Coronary artery (tissue), 2 donors: ENCODE data around the gene RTBDN.

Experiments
- DNase-seq: peaks from one replicate; pipeline ENCODE4 v3.0.0-alpha.2; 2017; ENCODE audit warnings: low spot score
- H3K27ac ChIP-seq, 2 donors: fragments of 200-600 bp; sonication (generic); one replicate each; pipeline ENCODE4 v1.5.1; 2016 to 2019
- H3K4me3 ChIP-seq: fragments of 200-600 bp; sonication (generic); 2 replicates; pipeline ENCODE4 v1.5.1; 2016; ENCODE audit warnings: mild to moderate bottlenecking, moderate library complexity
- CTCF ChIP-seq: fragments of 200-600 bp; sonication (generic); IDR thresholded peaks from one replicate; pipeline ENCODE4 v1.5.1; 2019; ENCODE audit warnings: antibody characterized with exemption

The RTBDN gene

GRCh38 chr19:12872941-12873890, 38.8 kb upstream of the RTBDN start:
- peak overlapping the region; percentile 12 for H3K4me3 ChIP-seq
- H3K27ac ChIP-seq: no peak overlapping the region
- DNase-seq: no peak
- TF ChIP-seq CTCF: no peak

GRCh38 chr19:12872255-12872654, 37.9 kb upstream of the RTBDN start:
- TF ChIP-seq CTCF: no peak
- no peak overlapping the region for H3K27ac ChIP-seq
- DNase-seq: no peak
- no peak overlapping the region for H3K4me3 ChIP-seq

GRCh38 chr19:12871681-12872080, 37.3 kb upstream of the RTBDN start:
- no peak for DNase-seq
- Histone ChIP-seq H3K27ac (no peak overlapping the region), H3K4me3 (no peak overlapping the region)
- no peak for TF ChIP-seq CTCF

GRCh38 chr19:12868540-12869112, 34.2 kb upstream of the RTBDN start:
- no peak for DNase-seq
- no peak for TF ChIP-seq CTCF
- no peak overlapping the region for H3K27ac ChIP-seq
- H3K4me3 ChIP-seq: no peak overlapping the region

GRCh38 chr19:12867120-12868099, 33.0 kb upstream of the RTBDN start:
- TF ChIP-seq CTCF: no peak
- H3K27ac ChIP-seq: no peak overlapping the region
- peak overlapping the region; percentile 62 for H3K4me3 ChIP-seq
- DNase-seq: no peak

GRCh38 chr19:12866416-12867119, 32.2 kb upstream of the RTBDN start:
- no peak for DNase-seq
- no peak overlapping the region for H3K27ac ChIP-seq
- TF ChIP-seq CTCF: no peak
- no peak overlapping the region for H3K4me3 ChIP-seq
